HG03354 (cell line): ENCODE results near the gene ATG7.
"Not testable (repeated sequence)": the region's sequence is repeated elsewhere in the genome, so short reads cannot be mapped to it uniquely, and the experiment has no call there.

ENCODE experiments used
- ATAC-seq: cut with Tn5 transposase; IDR thresholded peaks from one replicate; pipeline ENCODE4 v1.9.1; 2021; ENCODE audit warnings: mild to moderate bottlenecking; ENCODE audit not compliant: unreplicated experiment, poor library complexity, severe bottlenecking

ATG7 gene

DNA sequence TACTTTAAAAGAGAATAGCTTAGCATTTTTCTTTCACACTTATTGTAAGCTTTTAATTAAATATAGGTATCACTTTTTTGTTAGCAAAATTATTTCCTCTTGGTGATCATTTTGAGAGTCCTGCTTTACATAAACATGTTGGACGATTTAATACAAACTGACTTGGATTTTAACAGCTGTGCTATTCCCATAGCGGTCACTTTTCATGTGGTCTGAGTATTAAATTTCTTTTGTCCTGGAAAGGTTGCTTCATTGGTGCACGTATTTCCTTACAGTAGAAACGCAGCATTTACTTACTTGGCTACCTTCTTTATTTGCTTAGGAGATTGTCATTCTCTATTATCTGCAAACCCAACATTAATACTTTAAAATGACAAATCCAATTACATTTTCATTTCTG is 109.4 kb downstream of the ATG7 start:
- no peak for ATAC-seq

DNA sequence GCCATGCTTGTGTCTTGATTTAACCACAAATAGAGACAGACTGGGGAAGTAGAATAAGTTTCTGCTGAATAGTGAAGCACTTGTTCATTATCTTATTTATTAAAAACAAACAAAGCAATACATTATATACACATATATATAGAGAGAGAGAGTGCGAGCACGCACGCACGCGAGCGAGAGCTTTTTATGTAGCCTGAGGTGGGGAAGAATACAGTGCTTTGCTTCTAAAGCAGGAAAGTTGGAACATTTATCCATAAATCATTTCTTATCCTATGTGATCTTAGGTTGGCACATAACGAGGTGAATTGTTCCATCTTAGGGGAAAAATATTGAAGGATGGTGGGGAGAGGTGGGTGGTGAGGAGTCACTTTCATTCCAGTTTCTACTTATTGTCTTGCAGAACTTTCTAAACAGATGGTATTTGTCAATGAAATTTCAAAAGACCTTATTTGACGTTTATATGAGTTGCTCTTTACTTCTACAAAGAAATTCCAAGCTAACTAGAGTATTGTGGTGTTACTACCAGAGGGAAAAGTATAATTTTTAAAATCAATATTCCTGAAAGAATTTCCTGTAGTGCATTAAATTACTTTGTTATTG is 110.0 kb downstream of the ATG7 start:
- ATAC-seq: no peak

DNA sequence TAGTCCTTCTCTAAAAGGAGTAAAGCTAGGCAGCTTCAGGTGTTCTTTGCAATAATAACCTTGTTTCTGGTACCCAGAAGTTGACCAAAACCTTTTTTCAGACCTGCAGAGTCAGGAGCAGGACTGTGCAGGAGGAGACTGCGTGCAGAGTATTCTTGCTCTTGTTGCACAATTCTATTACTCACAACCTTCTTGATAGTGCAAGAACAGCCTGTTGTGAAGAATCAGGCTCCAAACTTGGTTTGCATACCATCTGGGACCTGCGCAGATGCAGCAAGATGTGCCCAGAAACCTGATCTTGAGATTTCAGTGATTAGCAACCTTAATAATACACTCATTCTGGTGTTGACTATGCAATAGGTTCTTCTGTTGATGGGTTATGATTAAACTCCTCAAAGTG is 111.9 kb downstream of the ATG7 start:
- ATAC-seq: no peak

DNA sequence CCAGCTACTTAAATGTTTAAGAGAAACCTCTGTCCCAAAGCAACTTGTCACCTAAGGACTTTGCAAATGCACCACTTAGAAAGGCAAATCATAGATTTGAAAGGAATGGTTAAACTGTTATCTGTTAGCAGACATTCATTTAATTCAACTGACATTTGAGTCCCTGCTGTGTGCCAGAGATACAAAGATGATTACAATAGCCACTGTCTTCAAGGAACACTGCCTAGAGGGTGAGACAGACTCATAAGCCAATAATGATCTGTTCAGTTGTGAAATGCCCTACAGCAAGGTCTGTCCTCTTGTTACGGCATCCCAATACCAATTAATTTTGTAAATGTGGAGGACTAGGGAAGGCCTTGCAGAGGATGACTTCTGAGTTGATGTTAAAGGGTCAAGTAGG is 113.1 kb downstream of the ATG7 start:
- ATAC-seq: no peak

DNA sequence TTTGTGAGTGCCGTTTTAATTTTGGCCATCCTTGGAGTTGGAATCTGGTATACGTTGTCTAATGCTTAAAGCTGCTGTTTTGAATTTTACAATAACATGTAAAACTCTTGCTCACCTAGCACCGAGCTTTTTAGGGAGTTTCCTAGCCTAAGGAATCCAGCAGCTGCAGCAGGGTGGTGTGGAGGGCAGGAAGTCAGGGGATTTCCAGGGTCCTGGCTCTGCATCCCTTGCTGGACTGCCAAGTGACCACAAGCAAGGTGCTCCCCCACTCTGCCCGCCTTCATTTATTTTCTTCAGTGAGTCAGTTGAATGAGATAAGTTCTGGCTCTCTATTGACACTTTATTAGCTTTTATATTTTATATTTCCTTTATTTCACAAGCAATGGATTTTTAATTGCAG is 113.7 kb downstream of the ATG7 start:
- ATAC-seq: no peak

DNA sequence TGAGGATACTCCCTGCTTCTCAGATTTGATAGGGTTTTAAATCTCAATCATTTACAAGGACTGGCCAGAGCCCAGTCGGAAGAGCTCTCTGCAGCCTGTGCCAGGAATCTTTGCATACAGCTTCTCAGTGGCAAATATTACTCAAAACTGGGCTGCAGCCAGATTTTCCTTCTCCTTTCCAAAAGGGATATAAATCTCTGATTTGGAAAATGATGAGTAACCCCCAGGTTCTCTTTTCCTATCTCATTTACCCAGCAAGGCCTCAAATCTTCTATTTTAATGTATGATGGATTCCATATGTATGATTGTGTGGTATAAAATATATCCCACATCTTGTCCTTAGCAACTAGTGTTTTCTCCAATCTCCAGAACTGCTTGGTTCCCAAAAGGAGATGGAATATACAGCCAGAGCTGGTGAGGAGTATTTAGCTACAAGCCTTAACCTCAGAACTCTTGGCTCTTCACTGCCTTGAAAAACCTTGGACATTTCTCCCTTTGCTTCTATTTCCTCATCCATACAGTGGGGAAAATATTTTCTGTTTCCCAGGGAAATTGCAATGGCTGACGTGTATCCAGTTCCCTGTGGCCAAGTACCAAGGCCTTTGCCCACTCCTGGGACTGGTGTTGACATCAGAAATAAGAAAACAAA is 114.4 kb downstream of the ATG7 start:
- ATAC-seq: no peak

DNA sequence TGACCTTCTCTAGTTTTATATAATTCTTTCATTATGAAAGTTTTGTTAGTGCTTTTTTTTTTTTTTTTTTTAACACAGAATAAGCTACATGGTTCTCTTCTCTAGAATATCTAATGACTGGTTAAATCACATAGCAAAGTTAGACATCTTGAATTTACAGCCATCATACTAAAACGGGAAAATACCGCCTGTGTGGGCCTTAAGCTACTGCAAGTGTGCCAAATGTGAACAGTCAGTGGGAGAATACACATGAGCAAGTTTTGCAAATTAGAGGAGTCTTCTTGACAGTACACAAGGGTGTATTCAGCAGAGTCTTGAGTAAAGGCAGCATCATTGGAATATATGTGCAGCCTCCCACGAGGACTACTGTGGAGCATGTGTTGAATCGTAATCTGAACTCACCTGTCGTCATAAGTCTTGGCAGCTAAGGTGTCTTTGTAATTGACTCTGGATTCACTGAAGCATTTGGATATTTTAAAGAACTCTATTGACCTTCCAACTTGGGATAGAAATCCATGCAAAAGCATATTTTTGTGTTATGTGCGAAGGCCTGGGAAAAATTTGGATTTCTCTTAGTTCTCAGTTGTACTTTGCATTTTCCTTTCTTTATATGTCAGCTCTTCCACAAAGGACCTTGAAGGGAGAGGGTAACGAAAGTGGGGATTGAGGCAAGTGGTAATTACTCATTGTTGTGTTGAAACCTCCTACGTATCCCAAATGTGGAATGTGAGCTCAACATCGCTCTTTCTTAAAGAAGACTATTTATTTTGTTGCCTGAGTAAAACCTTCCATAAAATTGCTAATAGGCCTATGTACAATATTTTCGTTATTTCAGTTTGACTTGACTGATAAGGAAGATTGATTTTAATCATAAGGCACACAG is 117.4 kb downstream of the ATG7 start:
- no peak for ATAC-seq

DNA sequence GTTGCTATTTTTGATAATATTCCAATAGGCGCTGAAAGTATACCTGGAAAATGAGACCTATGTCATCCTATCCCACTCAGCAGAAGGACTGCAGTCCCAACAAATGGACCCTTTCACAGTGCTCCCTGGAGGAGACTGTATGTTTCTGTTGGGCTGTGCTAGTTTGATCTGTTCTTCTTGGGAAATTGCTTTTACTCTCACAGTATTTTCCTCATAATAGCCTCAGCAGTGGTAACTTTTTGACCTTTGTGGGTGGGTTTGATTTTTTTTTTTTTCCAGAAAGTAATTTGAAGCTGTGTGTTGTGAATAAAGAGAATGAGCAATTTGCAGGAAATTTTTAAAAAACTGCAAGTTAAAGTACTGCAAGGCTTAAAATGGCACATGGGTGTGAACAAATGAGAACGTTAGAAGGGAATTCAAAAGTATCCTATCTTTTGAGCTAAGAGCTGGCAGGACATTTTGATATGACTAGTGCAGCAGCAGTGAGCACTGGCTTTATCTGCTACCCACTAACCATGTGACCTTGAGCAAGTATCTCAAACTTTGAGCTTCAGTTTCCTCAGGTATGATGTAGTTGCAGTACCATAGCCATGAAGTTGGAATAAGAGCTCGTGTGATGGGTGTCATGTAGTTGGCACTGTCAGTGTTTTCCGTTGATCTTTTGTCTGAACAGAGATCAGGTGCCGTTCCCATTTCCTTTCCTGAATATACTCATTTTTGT is 118.4 kb downstream of the ATG7 start:
- no peak for ATAC-seq

DNA sequence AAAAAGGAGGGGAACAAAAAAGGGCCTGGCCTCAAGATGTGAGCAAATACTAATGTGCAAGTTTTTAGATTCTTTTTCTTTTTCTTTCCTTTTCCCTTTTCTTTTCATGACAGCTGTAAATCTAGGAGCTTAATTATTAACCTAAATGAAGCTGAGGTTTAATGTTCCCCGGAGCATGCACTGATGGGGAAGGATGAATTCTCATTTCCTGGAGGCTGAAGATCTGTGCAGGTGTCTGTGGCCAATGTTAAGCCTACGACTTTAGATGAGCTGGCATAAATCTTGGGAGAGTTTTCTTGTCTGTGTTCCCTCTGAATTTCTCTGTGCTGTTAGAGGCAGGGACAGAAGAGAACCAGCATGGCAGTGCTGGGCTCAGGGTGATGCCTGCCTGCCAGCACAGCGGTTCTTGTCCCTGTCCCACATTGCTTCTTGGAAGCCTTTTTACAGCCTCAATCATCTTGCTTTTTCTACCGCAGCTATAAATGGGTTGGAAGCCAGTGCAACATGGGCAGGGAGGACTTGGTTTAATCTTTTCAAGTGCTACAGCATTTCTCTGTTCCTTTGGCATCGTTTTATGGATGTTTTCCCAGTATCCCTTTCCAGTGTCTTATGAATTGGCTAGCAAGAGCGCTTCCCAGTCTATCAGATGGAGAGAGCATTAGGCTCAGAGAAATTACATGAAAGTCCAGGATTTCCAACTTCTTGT is 119.1 kb downstream of the ATG7 start:
- no peak for ATAC-seq

DNA sequence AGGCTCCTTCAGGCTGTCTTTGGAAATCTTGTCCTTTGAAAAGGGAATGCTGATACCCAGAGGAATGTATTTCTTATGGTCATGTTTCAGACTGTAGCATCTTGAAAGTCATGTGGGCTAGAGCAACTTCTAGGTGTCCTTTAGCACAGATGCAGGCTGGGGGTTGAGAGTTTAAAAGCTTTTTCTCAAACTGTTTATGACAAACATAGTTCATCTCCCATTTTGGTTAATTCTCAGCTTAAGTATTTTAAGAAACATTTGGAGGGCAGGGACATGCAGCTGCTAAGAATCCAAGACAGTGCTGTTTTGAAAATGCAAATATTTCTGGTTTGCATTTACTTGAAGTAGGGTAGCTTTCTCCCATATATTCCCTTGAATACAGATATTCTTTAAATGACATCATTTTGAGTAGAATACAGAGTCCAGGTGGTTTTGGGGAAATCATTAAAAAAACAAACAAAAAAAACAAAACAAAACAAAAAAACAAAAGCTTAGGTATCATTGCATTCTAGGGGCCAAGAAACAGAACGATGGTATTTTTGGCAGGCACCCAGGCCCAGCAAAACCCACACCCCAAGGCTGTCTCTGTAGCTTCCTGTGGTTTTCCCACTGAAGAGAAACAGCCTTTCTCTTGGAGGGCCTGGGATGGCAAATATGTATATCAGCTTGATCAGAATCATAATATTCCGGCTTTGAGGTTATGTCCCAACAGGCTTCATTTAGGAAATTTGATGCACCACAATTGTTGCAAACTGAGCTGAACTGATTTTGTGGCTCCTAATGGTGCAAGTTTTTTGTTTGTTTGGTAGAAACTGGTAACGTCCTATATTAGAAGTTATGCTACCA is 120.0 kb downstream of the ATG7 start:
- no peak for ATAC-seq

DNA sequence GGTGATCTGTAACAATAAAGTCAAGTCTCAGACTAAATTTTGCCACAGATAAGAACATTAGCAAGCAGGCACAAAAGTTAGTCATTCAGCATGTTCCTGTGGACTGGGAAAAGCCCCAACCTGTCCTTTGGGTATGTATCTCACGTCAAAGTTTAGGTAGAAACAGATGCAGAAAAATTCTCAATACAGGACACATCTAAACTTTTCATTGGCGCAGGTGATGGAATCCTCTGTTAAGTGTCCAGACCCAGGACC is 120.6 kb downstream of the ATG7 start:
- no peak for ATAC-seq

DNA sequence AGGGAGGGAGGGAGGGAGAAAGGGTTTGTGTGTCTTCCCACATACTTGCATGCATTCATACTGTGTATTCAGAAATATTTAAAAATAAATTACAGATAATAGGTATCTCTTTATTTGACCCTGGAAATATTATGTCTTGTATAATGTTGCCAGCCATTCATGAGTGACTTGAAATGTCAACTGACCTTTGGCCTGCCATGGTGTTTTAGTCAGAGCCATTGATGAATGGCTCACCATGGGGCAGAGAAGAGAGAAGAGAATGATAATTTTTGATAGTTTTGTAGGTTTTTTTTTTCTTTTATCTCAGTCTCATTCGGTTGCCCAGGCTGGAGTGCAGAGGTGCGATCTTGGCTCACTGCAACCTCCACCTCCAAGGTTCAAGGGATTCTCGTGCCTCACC is 121.2 kb downstream of the ATG7 start:
- ATAC-seq: no peak

DNA sequence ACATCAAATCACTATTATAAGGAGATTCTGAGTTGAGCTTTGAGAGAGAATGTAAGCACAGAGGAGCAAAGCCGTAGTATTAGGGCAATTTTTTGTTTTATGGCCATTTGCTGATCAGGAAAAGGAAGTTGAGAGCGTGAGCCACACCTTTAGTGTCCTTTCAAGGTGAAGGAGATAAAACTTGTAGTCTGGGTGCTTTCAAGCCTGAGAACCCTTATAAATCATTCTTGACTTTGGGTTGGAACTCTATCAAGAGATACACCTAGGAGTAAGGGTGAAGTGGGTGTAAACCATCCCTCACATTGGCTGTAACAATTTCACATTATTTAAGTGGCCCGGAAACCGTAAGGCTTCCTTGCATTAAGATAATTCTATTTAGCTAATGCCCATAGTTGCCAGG is 122.2 kb downstream of the ATG7 start:
- no peak for ATAC-seq

DNA sequence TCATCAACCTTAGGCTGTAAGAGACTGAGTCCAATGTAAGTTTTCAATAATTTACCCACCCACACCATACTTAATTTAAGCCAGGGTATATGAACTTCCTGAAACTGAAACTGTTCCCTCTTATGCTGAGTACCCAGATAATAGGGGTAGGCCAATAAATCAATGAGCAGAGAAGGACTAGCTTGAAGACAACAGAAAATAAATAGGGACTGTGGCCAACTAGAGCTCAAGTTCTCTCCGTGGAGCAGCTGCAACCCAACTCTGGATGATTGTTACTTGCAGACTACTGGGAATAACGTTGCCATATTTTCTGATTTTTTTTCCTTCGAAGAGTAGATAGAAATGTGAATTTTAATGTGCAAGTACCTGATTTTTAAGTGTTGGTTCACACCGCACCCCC is 128.0 kb downstream of the ATG7 start:
- ATAC-seq: no peak

DNA sequence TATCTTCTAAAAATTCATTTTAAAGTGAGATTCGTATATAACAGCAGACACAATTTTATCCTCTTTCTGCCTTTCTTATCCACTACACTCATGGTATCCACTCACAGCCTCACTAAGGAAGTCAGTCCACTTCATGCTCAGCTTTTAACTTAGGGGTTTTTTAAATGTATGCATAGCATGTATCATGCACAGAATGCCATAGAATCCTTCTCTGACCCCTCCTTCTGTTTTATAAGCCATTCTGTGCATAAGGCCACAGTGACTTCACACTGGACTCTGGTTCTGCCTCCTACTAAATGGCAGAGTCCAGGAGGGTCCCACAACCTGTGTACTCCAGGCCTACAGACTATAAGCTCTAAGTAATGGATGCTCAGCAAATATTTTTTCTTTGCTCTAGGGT is 129.2 kb downstream of the ATG7 start:
- no peak for ATAC-seq

DNA sequence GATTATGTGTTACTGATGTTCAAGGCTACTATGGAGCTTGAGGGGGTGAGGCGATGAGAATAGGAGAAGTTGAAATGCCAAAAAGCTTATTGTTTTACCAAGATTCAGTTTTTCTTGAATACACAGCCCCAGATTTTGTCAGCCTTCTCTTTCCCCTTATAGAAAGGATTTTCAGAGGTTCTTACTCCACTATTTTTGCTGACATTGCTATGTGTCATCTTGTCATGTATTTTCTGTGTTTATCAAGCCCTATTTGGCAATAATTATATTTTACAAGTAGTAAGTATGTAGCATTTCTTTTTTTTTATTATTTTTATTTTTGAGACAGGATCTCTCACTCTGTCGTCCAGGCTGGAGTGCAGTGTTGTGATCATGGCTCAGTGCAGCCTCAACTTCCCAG is 133.1 kb downstream of the ATG7 start:
- ATAC-seq: no peak

DNA sequence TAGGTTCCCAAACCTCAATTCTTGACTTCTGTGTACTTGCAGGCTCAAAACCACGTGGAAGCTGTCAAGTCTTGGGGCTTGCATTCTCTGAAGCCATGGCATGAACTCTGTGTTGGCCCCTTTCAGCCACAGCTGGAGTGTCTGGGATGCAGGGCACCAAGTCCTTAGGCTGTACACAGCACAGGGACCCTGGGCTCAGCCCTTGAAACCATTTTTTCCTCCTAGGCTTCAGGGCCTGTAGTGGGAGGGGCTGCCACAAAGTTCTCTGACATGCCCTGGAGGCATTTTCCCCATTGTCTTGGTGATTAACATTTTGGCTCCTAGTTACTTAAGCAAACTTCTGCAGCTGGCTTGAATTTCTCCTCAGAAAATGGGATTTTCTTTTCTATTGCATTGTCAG is 135.4 kb downstream of the ATG7 start:
- no peak for ATAC-seq

DNA sequence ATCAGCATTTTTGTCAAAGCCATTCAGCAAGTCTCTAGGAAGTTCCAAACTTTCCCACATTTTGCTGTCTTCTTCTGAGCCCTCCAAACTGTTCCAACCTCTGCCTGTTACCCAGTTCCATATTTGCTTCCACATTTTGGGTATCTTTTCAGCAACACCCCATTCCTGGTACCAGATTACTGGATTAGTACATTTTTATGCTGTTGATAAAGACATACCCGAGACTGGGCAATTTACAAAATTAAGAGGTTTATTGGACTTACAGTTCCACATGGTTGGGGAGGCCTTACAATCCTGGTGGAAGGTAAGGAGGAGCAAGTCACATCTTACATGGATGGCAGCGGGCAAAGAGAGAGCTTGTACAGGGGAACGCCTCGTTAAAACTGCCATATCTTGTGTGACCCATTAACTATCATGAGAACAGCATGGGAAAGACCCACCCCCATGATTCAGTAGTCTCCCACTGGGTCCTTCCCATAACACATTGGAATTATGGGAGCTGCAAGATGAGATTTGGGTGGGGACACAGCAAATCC is 136.2 kb downstream of the ATG7 start:
- ATAC-seq: not testable (repeated sequence)

DNA sequence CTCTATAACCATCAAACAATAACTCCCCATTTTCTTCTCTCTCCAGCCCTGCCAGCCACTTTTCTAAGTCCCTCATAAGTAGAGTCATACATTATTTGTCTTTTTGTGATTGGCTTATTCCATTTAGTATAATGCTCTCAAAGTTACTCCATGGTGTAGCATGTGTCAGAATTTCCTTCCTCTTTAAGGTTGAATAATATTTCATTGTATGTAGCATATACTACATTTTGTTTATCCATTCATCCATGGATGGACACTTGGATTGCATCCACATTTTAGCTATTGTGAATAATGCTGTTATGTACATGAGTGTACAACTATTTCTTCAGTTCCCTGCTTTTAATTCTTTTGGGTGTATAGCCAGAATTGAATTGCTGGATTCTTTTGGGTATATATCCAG is 138.4 kb downstream of the ATG7 start:
- ATAC-seq: no peak
